DMS53 treated with DMSO at 0.1 percent for 48 hours (cell line): ENCODE measurements around the gene PBX1.

Experiments used
- DNase-seq: peaks from one replicate; lab custom pipeline; 2025; ENCODE audit not compliant: unreplicated experiment; lab: John Stamatoyannopoulos, UW

PBX1 gene

DNA sequence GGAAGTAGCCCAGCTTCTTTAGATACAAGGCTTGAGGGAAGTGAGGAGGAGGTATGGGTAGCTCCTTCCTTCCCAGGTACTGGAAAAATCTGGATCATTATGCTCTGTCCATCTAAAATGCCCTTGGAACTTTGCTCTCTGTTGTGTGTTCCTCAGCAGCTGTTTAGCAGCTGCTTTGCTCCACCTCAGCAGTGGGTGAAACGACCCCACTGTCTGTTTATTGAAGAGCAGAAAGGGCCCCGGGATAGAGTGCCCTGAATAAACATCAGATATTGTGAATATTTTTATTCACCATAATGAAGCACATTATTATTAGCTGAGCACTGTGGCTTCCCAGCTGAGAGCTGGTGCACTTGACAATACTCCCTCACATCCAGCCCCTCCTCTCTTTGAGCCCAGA is 237.9 kb downstream of the PBX1 start:
- no peak for DNase-seq

- DNase-seq, result no peak
Observed at GRCh38 chr1:164801246-164801731, 242.3 kb downstream of the PBX1 start.

GRCh38 chr1:164801791-164802502 is 243.0 kb downstream of the PBX1 start:
- no peak for DNase-seq

GRCh38 chr1:164802529-164803282 is 243.7 kb downstream of the PBX1 start:
- no peak for DNase-seq

DNA sequence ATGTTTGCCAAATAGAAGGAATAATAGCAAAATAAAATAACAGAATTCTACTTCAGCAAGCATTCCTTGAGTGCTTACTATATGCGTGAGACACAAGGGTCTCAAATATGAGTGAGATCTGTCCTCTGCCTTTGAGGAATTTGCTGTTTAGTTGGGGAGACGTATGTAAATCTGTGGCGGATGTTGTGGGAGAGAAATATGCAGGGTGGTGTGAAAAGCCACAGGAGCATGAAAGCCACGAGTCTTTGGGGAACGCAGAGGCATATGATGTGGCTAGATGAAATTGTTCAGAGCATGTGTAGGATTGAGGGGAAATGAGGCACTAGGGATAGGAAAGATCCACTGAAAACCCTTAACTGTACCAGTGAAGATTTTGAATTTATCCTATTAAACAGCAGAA is 244.4 kb downstream of the PBX1 start:
- DNase-seq, result no peak

GRCh38 chr1:164804366-164804765 is 245.4 kb downstream of the PBX1 start:
- DNase-seq, result no peak

DNA sequence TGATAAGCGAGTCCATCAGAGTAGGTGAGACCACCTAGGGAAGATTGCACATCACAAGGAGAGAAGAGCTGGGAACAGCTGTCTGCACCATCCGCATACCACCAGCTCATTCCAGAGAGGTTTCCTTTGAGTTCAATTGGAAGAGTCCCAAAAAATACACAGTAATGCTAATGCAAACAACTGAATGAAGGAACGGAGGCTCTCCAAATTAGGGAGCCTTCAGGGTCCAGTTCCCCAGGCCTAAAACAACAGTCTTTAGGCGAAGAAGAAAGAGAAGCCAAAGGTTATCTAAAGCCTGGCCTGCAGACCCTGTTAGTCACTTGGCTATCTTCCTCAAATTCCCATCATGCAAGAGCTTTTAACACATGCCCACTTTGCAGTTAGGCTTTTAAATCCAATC is 246.4 kb downstream of the PBX1 start:
- no peak for DNase-seq

- DNase-seq, result no peak
Observed at GRCh38 chr1:164806531-164806930, 247.5 kb downstream of the PBX1 start.

DNA sequence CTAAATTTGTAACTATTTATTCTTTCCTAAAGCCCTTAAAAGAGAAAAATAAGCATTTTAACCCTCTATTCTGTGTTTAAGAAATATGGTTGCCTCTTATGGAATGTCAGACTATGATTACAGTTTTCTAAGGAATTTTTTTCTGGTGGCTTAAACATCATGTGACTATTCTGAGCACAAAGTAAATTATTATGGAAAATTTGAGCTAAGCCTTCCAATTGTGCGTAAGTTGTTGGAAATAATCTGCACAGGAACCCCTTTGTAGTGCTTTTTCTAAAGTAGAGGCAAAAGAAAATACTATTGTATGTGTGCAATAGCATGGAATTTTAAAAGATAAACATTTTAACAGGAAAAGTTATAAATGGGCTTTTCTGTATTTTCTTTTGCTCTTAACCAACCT is 254.8 kb downstream of the PBX1 start:
- no peak for DNase-seq

GRCh38 chr1:164821648-164822047 is 262.7 kb downstream of the PBX1 start:
- DNase-seq, result no peak

GRCh38 chr1:164823486-164824279 is 264.7 kb downstream of the PBX1 start:
- no peak for DNase-seq

GRCh38 chr1:164824542-164824941 is 265.6 kb downstream of the PBX1 start:
- DNase-seq, result no peak

DNA sequence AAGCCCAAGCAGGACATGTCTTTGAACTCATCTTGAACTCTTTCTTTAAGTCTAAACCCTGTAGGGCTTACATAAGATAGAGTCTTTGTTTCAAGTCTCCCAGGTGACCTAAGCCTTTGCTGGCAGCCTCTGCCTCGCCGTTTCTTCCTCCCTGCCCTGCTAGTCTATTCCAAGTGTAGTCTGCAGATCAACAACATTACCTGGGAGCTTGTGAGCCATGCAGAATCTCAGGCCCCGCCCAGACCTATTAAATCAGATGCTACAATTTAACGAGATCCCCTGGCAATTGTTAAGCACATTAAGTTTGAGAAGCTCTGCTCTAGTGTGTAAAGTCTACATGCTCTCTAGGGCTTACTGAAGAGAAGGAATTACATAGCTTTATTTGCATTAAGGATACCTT is 271.6 kb downstream of the PBX1 start:
- DNase-seq, result no peak

GRCh38 chr1:164834641-164835040 is 275.7 kb downstream of the PBX1 start:
- no peak for DNase-seq

- DNase-seq, result no peak
Observed at GRCh38 chr1:164836614-164837018, 277.6 kb downstream of the PBX1 start.

DNA sequence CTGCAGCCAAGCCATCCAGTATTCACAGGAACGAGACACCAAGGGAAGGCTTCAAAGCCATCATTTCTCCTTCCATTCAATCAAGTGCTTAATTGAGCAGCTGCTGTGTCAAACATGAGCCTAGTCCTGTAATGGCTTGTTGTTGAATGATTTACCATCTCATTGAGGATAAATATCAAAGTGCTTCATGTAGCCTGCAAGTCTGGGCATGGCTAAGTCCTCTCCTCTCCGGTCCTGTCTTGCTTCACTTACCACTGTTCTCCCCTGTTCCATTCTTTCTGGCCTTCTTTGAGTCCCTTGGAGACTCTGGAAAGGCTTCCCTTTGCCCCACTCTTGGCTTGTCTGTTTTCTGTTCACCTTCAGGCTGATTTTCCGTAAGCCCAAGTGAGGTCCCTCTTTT is 279.8 kb downstream of the PBX1 start:
- DNase-seq, result no peak

DNA sequence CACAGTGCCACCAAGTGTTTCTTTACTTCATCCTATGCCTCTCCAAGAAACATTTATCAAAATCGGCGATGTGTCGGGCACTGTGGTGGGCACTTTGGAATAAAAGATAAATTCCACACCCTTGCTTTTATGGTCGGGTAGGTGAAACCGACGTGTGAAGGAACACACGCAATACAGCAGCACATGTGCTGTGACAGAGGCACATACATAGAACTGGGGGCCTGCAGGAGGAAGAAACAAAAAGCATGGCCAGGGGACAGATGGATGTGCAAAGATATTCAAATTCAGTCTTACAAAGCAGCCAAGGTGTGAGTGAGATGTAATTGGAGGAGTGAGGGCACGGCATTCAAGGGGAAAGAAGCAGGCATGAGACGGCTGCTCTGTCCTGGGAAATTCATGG is 282.0 kb downstream of the PBX1 start:
- DNase-seq, result no peak

DNA sequence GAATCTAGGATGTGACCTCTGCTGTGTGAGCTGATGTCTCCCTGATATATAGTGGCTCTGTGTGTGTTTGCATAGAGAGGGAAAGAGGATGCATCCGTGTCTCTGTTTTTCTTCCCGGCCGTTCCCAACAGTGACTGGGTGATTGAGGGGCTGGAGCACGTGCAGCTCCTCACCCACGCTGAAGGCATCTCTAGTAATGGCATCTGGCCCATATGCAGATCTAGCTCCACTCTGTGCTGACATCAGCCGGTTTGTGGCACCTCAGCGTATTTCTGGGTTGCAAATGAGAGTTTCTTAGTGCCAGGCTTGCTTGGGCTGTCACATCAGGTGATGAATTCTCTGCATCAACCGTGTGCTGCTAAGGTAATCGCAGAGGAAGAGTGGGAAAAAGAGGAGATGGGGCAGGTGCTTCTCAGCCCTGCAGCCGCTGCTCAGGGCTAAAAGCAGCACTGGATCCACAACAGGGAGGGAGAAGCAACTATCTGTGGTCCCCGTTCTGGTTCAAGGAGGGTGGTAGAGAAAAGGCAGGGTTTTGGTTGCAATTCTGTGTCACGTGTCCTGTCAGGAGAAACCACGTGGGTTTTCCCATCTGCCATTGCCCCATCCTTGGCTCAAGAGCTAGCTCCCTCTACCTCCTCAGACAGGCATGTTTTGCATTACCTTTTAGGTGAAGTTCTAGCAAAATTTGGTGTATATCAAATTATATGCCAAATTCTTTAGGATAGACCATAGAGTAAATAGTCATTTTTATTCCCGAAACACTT is 282.9 kb downstream of the PBX1 start:
- DNase-seq, result no peak

DNA sequence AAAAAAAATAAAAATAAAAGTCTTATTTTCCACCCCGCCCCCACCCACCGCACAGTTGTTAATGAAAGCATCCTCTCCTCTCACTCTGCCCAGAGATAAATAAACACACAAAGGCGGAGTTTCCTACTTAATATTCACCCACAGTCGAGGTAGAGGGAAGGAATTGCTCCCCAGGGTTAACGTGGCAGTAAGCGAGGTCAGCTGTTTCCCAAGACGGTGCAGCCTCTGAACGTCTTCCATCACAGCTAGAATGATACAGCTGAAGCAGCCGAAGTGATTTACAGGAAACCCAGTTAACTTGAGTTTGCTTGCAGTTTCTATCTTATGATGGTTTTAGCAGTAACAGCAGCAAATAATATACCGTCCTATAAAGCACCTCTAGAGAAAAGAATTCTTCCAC is 283.9 kb downstream of the PBX1 start:
- DNase-seq, result no peak

- no peak for DNase-seq
Observed at GRCh38 chr1:164843743-164844500, 284.9 kb downstream of the PBX1 start.
